Omental fat pad (tissue), 4 donors: ENCODE data around the gene REV1. TPM values are rescaled to one million over a fixed set of nuclear protein-coding genes. Genes with fewer than 3 reads are reported as not detected.
A peak's percentile ranks its signal among the peaks of the same experiment; 100 is the strongest.

ENCODE experiments used
- ATAC-seq: fragments of 150-250 bp; one replicate; pipeline ENCODE4 v1.9.1; 2016; ENCODE audit warnings: mild to moderate bottlenecking, moderate library complexity; ENCODE audit not compliant: low FRiP score
- DNase-seq: peaks from one replicate; pipeline ENCODE4 v3.0.0-alpha.2; 2019; ENCODE audit warnings: low spot score
- CTCF ChIP-seq, 3 donors: fragments of 450-650 bp; IDR thresholded peaks; one replicate each; pipeline ENCODE4 v1.5.1; 2016 to 2017; ENCODE audit warnings: antibody characterized with exemption in 3 of 3, mild to moderate bottlenecking in 3 of 3, moderate library complexity in 2 of 3
- total RNA-seq, 4 donors: library from RNA; depleted of rRNA; stranded (reverse); fragments of >200 nt; gene quantifications; one replicate each; pipeline ENCODE4 v1.1.0, GENCODE V29; 2016

Gene REV1
- total RNA-seq, 4 donors from 2014 or later: 33.5 to 76.1 (median 51.5) TPM

- DNase-seq: no peak
- no peak for TF ChIP-seq CTCF (IDR thresholded peaks at IDR 0.05)
- no peak for ATAC-seq
These were observed 4.0 kb downstream of the REV1 start for GRCh38 chr2:99485824-99486223.

GRCh38 chr2:99485411-99485810, 4.4 kb downstream of the REV1 start:
- no peak for ATAC-seq
- TF ChIP-seq CTCF (IDR thresholded peaks at IDR 0.05): no peak
- DNase-seq: no peak

GRCh38 chr2:99484205-99484604, 5.6 kb downstream of the REV1 start:
- TF ChIP-seq CTCF (IDR thresholded peaks at IDR 0.05): no peak
- no peak for DNase-seq
- no peak for ATAC-seq

- peak; percentile 22 for ATAC-seq
- TF ChIP-seq CTCF (IDR thresholded peaks at IDR 0.05): no peak
- DNase-seq: no peak
These were observed 7.9 kb downstream of the REV1 start for GRCh38 chr2:99481941-99482340.

DNA sequence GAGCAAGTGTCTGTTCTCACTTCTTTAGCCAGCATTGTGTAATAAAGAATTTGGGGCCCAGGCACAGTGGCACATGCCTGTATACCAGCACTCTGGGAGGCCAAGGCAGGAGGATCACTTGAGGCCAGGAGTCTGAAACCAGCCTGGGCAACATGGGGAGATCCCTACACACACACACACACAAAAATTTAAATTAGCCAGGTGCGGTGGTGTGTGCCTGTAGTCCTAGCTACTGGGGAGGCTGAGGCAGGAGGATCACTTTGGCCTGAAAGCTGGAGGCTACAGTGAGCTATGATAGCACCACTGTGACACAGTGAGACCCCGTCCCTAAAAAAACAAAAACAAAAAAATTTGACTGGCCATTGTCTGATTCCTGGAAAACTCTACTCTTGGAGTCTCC, 8.3 kb downstream of the REV1 start:
- TF ChIP-seq CTCF (IDR thresholded peaks at IDR 0.05): no peak
- DNase-seq (no peak), ATAC-seq (no peak)

DNA sequence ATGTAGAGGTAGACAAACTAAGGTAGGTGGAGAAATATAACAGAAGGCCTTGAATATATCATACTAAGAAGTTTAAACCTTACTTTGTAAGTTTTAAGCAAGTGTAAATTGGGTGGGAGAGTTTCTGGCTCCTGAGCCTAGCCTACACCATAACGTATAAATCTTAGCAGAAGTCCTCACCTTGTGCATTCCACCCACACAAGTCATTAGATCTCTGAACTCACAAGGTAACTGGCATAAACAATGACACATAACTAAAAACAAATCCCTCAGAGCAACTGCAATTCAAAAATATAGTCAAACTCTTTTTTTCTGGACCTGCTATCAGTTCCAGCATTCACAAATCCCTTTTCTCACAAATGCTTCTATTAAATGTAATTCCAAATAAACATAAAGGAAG, 9.4 kb downstream of the REV1 start:
- no peak for ATAC-seq
- no peak for TF ChIP-seq CTCF (IDR thresholded peaks at IDR 0.05)

DNA sequence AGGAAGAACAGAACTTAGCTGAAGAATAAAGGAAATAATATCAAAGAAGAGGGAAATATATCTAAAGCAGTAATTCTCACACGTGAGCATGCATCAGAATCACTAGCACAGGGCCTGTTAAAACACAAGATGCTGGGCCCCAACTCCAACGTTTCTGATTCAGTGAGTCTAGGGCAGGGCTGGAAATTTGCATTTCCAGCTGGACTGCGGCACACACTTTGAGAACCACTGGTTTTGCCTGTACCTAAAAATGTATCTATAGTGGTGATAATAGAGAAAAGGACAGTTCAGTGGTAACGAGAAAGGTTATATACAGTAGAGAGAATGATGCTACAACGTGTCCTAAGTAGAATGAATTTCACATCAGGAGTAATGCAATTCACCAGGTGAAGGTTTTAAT, 11.2 kb downstream of the REV1 start:
- no peak for ATAC-seq
- TF ChIP-seq CTCF (IDR thresholded peaks at IDR 0.05): no peak
- DNase-seq: no peak

More for the DNA sequence above, 9.4 kb downstream of the REV1 start:
- DNase-seq: no peak
